ENCODE measurements around the gene GLA. TPM values are rescaled to one million over a fixed set of nuclear protein-coding genes. Genes with fewer than 3 reads are reported as not detected.

The GLA gene
- total RNA-seq, 3 donors from 2014 or later = 20.5 to 43.0 (median 31.5) TPM

Other genes with a start within 250 kb of the GLA start
- gene DRP2, start 188.1 kb downstream of the GLA start, total RNA-seq = under 1 TPM; under 0.01 TPM
- gene TAF7L, start 116.6 kb downstream of the GLA start, total RNA-seq = under 1 TPM in 1 of 3 donors, not detected in 2; 0.32 TPM
- gene TIMM8A, start 59.2 kb downstream of the GLA start, total RNA-seq = 1 to 10 TPM; 3.5 to 4.7 (median 4.6) TPM
- gene BTK, start 21.7 kb downstream of the GLA start, total RNA-seq = 10 to 100 TPM in 1 of 3 donors, 1 to 10 TPM in 2; 3.9 to 19.7 (median 7.9) TPM
- gene RPL36A, start 16.9 kb downstream of the GLA start, total RNA-seq = 100 to 1,000 TPM; 503 to 954 (median 526) TPM
- 10 to 100 TPM; 48.5 to 83.9 (median 66.2) TPM for gene HNRNPH2, start 297 bp upstream of the GLA start, total RNA-seq
- gene ARMCX4, start 77.5 kb upstream of the GLA start, total RNA-seq = 10 to 100 TPM in 2 of 3 donors, 1 to 10 TPM in 1; 7.7 to 20.3 (median 11.8) TPM
- gene ARMCX1, start 142.6 kb upstream of the GLA start, total RNA-seq = 10 to 100 TPM; 28.5 to 43.4 (median 36.9) TPM
- gene ARMCX6, start 210.1 kb upstream of the GLA start, total RNA-seq = 10 to 100 TPM in 2 of 3 donors, 1 to 10 TPM in 1; 9.9 to 39.2 (median 23.6) TPM
- gene ARMCX3, start 215.2 kb upstream of the GLA start, total RNA-seq = 10 to 100 TPM; 42.7 to 63.5 (median 50.1) TPM